ENCODE results near the gene FBXO34. TPM values are rescaled to one million over a fixed set of nuclear protein-coding genes. Genes with fewer than 3 reads are reported as not detected.

The FBXO34 gene
- total RNA-seq, 1 donor: 19.7 TPM

DNA sequence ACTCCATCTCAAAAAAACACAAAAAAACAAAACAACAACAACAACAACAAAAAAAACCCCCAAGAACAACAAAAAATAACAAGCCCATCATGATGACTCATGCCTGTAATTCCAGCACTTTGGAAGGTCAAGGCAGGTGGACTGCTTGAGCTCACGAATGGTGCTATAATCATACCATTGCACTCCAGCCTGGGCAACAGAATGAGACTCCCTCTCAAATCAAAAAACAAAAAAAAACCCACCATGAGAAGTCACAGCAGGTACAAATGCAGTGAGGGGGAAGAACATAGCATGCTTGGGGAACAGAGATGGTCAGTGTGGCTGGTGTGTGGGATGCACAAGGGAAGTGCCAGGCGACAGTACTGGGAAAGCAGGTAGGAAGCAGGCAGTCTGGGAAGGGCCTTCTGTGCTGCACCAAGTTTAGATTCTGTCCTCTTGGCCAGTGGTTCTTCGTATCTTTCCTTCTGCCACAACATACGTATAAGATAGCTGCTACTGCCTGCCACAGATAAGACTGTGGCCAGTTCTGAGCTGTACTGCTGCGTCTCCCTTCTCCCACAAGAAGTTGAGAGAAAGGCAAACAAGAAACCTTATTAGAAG is 112.4 kb downstream of the FBXO34 start:
- DNase-seq (ENCODE audit: low read depth): no peak

DNA sequence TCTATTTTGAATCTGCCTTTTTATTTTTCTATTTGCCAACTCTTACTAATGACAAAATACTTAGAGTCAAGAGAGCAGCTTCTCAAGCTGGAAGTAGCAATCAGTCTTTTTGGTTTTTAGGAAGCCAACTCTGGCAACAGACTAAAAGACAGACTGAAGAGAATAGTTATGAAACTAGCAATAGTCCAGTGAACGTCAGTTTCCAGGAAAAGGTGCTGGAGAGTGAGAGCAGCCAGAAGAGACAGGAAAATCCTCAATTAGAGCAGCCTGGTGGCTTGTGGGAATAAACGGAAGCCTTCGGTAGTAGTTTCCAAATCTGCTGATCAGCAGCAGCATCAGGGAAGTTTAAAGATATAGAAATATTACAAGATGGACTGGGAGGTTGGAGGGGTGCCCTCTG is 113.3 kb downstream of the FBXO34 start:
- DNase-seq (ENCODE audit: low read depth): no peak
- TF ChIP-seq, protein P1, sequence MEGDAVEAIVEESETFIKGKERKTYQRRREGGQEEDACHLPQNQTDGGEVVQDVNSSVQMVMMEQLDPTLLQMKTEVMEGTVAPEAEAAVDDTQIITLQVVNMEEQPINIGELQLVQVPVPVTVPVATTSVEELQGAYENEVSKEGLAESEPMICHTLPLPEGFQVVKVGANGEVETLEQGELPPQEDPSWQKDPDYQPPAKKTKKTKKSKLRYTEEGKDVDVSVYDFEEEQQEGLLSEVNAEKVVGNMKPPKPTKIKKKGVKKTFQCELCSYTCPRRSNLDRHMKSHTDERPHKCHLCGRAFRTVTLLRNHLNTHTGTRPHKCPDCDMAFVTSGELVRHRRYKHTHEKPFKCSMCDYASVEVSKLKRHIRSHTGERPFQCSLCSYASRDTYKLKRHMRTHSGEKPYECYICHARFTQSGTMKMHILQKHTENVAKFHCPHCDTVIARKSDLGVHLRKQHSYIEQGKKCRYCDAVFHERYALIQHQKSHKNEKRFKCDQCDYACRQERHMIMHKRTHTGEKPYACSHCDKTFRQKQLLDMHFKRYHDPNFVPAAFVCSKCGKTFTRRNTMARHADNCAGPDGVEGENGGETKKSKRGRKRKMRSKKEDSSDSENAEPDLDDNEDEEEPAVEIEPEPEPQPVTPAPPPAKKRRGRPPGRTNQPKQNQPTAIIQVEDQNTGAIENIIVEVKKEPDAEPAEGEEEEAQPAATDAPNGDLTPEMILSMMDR (IDR thresholded peaks at IDR 0.05; ENCODE audit: insufficient read depth, low read length): no peak
- no peak overlapping the region for H3K4me3 ChIP-seq (ENCODE audit: low read depth, low read length)

More for the DNA sequence above, 112.4 kb downstream of the FBXO34 start:
- H3K4me3 ChIP-seq (ENCODE audit: low read depth, low read length): no peak overlapping the region
- TF ChIP-seq, protein P1 (IDR thresholded peaks at IDR 0.05; ENCODE audit: insufficient read depth, low read length): no peak

DNA sequence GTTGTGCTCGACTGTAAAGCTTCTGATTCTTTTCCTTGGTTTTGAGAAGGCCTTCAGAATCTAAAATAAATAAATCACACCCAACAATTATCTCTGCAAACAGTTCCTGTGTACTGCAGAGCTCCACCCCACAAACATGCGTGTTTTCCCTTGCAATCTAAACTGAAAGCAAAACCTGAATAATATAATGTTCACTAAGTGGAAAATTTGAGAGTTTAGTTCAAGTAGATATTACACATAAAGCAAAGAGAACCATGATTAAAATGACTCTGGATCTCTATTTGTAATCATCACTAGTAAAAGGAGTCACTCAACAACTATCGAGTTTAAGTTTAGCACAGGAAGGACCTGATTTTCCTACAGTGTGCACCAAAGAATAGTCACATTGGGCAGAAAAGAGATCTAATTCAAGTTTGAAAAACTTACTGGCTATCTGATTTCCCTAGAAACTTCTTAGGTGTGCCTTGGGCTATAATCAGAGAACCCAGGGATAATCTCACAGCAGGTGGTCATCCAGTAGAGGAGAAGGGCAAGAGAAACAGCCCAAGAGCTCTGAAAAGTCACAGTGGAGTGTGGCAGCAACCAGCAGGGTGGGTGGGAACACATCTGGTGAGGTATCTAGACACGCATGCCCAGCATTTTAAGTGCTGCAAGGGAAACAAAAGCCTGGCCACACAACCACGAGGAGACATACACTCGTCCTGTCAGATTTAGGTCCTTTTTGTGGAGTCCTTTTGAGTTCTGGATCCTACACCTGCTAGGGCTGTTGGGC is 115.0 kb downstream of the FBXO34 start:
- H3K4me3 ChIP-seq (ENCODE audit: low read depth, low read length): no peak overlapping the region
- TF ChIP-seq, protein P1 (IDR thresholded peaks at IDR 0.05; ENCODE audit: insufficient read depth, low read length): no peak
- DNase-seq (ENCODE audit: low read depth): no peak

DNA sequence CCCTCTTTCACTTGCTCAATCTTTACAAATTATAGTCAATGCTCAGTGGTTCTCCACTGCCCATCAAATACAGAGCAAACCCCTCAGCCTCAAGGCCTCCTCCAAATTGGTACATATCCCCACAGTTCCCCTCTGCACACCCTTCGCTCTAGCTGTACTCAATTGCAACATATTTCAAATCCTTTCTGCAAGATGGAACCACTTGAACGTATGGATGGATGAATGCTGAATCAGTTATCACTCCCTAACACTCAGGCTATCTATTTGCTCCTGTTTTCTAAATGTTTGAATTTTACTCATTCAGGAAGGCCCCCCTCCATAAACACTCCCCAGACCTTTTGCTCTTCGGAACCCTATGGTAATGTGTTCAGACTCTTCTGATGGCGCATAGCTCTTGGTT is 115.9 kb downstream of the FBXO34 start:
- no peak overlapping the region for H3K4me3 ChIP-seq (ENCODE audit: low read depth, low read length)
- no peak for DNase-seq (ENCODE audit: low read depth)
- TF ChIP-seq, protein P1 (IDR thresholded peaks at IDR 0.05; ENCODE audit: insufficient read depth, low read length): no peak

DNA sequence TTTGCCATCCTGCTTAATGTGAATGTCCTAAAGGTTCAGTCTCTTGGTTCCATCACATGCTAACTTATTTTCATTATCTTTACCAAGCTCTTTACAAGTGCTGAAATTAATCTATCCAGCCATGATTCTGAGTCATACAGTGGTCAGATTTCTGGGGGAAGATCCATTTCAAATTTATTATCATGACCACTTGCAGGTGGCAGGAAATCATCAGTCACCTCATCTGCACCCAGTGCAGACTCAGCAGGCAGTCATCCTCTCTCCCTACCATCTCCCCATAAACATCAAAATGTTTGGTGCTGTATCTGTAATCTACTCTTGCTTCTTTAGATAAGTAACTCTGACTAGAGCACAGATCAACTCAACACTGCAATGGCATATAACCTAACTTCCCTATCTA is 116.9 kb downstream of the FBXO34 start:
- TF ChIP-seq, protein P1 (IDR thresholded peaks at IDR 0.05; ENCODE audit: insufficient read depth, low read length): no peak
- DNase-seq (ENCODE audit: low read depth): no peak
- H3K4me3 ChIP-seq (ENCODE audit: low read depth, low read length): no peak overlapping the region

DNA sequence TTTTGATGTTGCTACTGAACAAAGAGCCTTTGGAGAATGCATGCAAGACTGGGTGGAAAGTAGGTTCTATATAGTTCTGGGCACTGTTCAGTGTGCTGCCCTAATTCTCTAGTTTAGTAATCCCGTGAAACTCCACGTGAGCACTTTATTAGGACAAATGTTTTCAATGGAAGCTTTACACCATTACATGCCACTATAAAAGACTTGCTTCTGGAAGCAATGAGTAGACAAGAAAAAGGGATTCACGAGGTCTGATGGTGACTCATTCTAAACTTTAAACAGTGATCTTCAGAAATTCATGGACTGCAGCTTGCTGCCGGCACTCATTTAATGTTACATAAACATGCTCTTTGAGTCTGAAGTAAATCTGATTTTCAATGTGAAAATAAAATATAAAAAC is 118.1 kb downstream of the FBXO34 start:
- TF ChIP-seq, protein P1 (IDR thresholded peaks at IDR 0.05; ENCODE audit: insufficient read depth, low read length): no peak
- peak; percentile 31 for DNase-seq (ENCODE audit: low read depth)
- H3K4me3 ChIP-seq (ENCODE audit: low read depth, low read length): no peak overlapping the region

All from fibroblast of the aortic adventitia (primary cell).